ENCODE results near the gene RHOXF2. TPM values are rescaled to one million over a fixed set of nuclear protein-coding genes. Genes with fewer than 3 reads are reported as not detected.
"Not testable (repeated sequence)": the region's sequence is repeated elsewhere in the genome, so short reads cannot be mapped to it uniquely, and the experiment has no call there.

RHOXF2 gene
- total RNA-seq, 1 donor from 2014 or later = not detected

DNA sequence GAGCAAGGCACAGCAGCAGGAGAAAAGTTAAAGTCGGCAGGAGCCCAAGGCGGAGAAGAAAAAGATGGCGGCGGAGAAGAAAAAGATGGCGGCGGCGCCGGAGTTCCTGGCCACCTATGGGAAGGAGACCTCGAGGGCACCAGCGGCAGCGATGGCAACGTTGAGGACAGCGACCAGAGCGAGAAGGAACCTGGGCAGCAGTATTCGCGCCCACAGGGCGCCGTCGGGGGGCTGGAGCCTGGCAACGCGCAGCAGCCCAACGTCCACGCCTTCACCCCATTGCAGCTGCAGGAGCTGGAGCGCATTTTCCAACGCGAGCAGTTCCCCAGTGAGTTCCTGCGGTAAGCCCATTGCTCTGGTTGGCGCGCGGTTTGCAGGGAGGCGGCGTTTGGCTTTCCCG, 673 bp downstream of the RHOXF2 start:
- not testable (repeated sequence) for H4K20me1 ChIP-seq (ENCODE audit: low read depth); H3K27ac ChIP-seq; H3K9me3 ChIP-seq (ENCODE audit: low read depth); H2AFZ ChIP-seq (replicated peaks); H3K4me3 ChIP-seq; H3K4me1 Mint-ChIP-seq; H3K9ac ChIP-seq; H3K36me3 Mint-ChIP-seq; H3K4me2 ChIP-seq; H3K79me2 ChIP-seq (ENCODE audit: low read depth); H3K4me1 ChIP-seq; DNase-seq (ENCODE audit: low spot score); H3F3A ChIP-seq (ENCODE audit: low read depth); H3K4me3 Mint-ChIP-seq; H3K9me3 Mint-ChIP-seq; H3K27ac Mint-ChIP-seq; H3K27me3 Mint-ChIP-seq (ENCODE audit: insufficient read depth, low read depth); H3K36me3 ChIP-seq; H3K27me3 ChIP-seq

DNA sequence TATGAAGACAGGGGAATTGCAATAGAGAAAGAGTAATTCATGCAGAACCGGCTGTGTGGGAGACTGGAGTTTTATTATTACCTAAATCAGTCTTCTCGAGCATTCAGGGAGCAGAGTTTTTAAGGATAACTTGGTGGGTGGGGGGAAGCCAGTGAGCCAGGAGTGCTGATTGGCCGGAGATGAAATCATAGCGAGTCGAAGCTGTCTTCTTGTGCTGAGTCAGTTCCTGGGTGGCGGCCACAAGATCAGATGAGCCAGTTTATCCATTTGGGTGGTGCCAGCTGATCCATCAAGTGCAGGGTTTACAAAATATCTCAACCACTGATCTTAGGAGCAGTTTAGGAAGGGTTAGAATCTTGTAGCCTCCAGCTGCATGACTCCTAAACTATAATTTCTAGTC, 34.8 kb downstream of the RHOXF2 start:
- H4K20me1 ChIP-seq (ENCODE audit: low read depth); H3K27me3 Mint-ChIP-seq (ENCODE audit: insufficient read depth, low read depth); H2AFZ ChIP-seq (replicated peaks); H3K4me3 Mint-ChIP-seq; H3K79me2 ChIP-seq (ENCODE audit: low read depth); H3K36me3 ChIP-seq; DNase-seq (ENCODE audit: low spot score); H3F3A ChIP-seq (ENCODE audit: low read depth); H3K9me3 Mint-ChIP-seq; H3K4me1 ChIP-seq; H3K4me2 ChIP-seq; H3K36me3 Mint-ChIP-seq; H3K9me3 ChIP-seq (ENCODE audit: low read depth); H3K4me3 ChIP-seq; H3K9ac ChIP-seq; H3K27me3 ChIP-seq; H3K27ac ChIP-seq; H3K4me1 Mint-ChIP-seq; H3K27ac Mint-ChIP-seq: not testable (repeated sequence)

DNA sequence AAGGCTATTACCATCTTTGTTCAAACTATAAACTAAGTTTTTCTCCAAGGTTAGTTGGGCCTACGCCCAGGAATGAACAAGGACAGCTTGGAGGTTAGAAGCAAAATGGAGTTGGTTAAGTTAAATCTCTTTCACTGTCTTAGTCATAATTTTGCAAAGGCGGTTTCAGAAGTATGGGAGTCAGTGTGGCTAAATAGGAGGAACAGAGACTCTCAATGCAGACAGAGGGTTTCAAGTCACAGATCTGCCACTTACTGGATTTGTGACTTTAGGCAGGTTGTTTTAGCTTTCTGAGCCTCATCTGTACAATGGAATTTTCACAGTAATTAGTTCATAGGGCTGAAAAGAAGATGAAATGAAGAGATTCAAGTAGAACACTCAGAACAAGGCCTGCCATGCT, 35.3 kb downstream of the RHOXF2 start:
- not testable (repeated sequence) for DNase-seq (ENCODE audit: low spot score); H3K27ac Mint-ChIP-seq

DNA sequence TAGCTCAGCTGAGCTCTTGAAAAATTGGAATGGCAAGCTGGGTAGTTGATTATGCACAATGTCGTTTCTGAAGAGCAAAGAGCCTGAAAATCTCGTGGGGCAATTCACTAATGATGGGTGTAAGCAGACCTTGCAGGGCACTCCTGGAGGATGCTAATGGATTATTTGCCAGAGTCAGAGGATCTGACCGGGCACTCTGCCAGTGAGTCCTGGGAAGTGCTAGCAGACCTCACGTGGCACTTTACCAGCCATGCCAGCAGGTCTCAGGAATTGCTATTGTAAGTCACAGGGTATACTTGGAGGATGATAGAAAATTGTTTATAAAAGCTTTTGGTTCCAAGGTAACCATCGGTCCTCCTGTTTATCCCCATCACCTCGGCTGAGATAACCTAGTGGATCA, 37.4 kb downstream of the RHOXF2 start:
- H3K4me3 Mint-ChIP-seq; H3K4me2 ChIP-seq; H4K20me1 ChIP-seq (ENCODE audit: low read depth); H3K27me3 Mint-ChIP-seq (ENCODE audit: insufficient read depth, low read depth); H3F3A ChIP-seq (ENCODE audit: low read depth); H3K9me3 Mint-ChIP-seq; H2AFZ ChIP-seq (replicated peaks); DNase-seq (ENCODE audit: low spot score); H3K4me1 Mint-ChIP-seq; H3K27me3 ChIP-seq; H3K4me3 ChIP-seq; H3K36me3 ChIP-seq; H3K27ac Mint-ChIP-seq; H3K27ac ChIP-seq; H3K79me2 ChIP-seq (ENCODE audit: low read depth); H3K4me1 ChIP-seq; H3K9me3 ChIP-seq (ENCODE audit: low read depth); H3K9ac ChIP-seq; H3K36me3 Mint-ChIP-seq: not testable (repeated sequence)

More for the DNA sequence above, 35.3 kb downstream of the RHOXF2 start:
- not testable (repeated sequence) for H3K27me3 Mint-ChIP-seq (ENCODE audit: insufficient read depth, low read depth); H3K4me2 ChIP-seq; H3K9me3 ChIP-seq (ENCODE audit: low read depth); H3K4me3 ChIP-seq; H3K36me3 Mint-ChIP-seq; H3K4me1 Mint-ChIP-seq; H3K9ac ChIP-seq; H3K27me3 ChIP-seq; H3K4me3 Mint-ChIP-seq; H3K79me2 ChIP-seq (ENCODE audit: low read depth); H3K9me3 Mint-ChIP-seq; H3K4me1 ChIP-seq; H2AFZ ChIP-seq (replicated peaks); H4K20me1 ChIP-seq (ENCODE audit: low read depth); H3K27ac ChIP-seq; H3K36me3 ChIP-seq; H3F3A ChIP-seq (ENCODE audit: low read depth)

DNA sequence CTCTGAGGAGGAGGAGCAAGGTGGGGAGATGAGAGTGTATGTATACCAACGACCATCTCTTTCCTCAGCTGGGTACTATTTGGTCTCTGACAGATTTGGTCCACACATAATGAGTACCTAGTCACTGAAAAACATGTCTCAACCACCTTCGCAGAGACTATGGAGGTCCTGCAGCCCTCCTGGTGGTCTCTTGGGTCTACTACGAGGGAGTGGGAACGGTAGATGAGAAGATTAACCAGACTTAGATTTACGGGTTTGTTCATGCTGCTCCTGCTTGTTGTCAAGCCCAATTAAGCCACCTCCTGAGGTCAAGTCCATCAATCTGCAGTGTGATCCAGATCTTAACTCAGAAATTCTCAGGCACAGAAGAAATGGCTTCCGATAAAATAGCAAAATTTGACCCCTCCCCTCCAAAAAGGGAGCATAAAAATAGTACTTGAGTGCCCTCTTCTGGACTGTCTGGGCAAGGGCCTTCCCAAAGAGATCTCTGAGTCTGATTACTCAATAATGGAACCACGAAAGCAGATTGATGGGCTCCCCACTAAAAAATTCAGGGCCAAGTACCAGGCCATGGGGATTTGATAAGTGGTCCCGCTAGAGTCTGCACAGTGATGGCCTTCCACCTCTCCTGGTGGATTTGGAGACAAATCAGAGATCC, 38.3 kb downstream of the RHOXF2 start:
- not testable (repeated sequence) for H3K9me3 ChIP-seq (ENCODE audit: low read depth); H4K20me1 ChIP-seq (ENCODE audit: low read depth); H3K79me2 ChIP-seq (ENCODE audit: low read depth); DNase-seq (ENCODE audit: low spot score); H3F3A ChIP-seq (ENCODE audit: low read depth); H3K36me3 ChIP-seq; H3K4me2 ChIP-seq; H3K27me3 ChIP-seq; H3K9me3 Mint-ChIP-seq; H3K36me3 Mint-ChIP-seq; H3K9ac ChIP-seq; H3K27ac ChIP-seq; H3K4me3 ChIP-seq; H3K4me3 Mint-ChIP-seq; H3K27ac Mint-ChIP-seq; H3K4me1 ChIP-seq; H3K4me1 Mint-ChIP-seq; H2AFZ ChIP-seq (replicated peaks); H3K27me3 Mint-ChIP-seq (ENCODE audit: insufficient read depth, low read depth)

DNA sequence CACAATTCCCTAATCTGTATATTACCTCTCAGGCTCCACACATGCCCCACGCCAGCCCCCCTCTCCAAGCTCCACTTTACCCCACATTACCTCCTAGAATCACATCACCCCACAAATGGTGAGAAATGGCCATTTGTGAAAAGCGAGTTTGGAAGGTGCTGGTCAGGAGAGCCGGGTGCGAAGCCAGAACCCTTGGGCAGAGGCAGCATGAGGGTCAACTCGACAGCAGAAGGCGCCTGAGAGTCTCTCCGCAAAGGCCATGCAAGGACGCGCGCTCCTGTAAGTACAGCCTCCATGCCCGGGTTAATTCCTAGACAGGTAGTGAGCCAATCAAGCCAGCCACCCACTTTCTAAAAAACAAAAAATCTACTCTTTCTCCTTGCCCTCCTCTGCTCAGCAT, 42.4 kb downstream of the RHOXF2 start:
- Histone ChIP-seq H3K4me1 (no peaks in the 10 kb centered on the region), H3K36me3 (no peaks in the 10 kb centered on the region), H3K27ac (no peak overlapping the region), H3K9ac (no peak overlapping the region), H3K4me3 (no peak overlapping the region), H3K27me3 (no peaks in the 10 kb centered on the region), H3K9me3 (ENCODE audit: low read depth) (no peaks in the 10 kb centered on the region), H3K4me2 (no peak overlapping the region), H3F3A (ENCODE audit: low read depth) (no peaks in the 10 kb centered on the region), H4K20me1 (ENCODE audit: low read depth) (no peaks in the 10 kb centered on the region), H3K79me2 (ENCODE audit: low read depth) (no peaks in the 10 kb centered on the region), H2AFZ (replicated peaks) (no peak overlapping the region)
- H3K27ac Mint-ChIP-seq = no peak overlapping the region
- H3K4me3 Mint-ChIP-seq = no peak overlapping the region
- H3K9me3 Mint-ChIP-seq = peaks cover 2% of the 10 kb centered on the region
- DNase-seq (ENCODE audit: low spot score) = no peak
- H3K36me3 Mint-ChIP-seq = no peaks in the 10 kb centered on the region
- TF ChIP-seq EZH2 (IDR thresholded peaks at IDR 0.05) (no peak), EZH2phosphoT487 (IDR thresholded peaks at IDR 0.05) (no peak)
- TF ChIP-seq, protein P1, sequence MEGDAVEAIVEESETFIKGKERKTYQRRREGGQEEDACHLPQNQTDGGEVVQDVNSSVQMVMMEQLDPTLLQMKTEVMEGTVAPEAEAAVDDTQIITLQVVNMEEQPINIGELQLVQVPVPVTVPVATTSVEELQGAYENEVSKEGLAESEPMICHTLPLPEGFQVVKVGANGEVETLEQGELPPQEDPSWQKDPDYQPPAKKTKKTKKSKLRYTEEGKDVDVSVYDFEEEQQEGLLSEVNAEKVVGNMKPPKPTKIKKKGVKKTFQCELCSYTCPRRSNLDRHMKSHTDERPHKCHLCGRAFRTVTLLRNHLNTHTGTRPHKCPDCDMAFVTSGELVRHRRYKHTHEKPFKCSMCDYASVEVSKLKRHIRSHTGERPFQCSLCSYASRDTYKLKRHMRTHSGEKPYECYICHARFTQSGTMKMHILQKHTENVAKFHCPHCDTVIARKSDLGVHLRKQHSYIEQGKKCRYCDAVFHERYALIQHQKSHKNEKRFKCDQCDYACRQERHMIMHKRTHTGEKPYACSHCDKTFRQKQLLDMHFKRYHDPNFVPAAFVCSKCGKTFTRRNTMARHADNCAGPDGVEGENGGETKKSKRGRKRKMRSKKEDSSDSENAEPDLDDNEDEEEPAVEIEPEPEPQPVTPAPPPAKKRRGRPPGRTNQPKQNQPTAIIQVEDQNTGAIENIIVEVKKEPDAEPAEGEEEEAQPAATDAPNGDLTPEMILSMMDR (IDR thresholded peaks at IDR 0.05) = no peak
- H3K4me1 Mint-ChIP-seq = no peaks in the 10 kb centered on the region
- H3K27me3 Mint-ChIP-seq (ENCODE audit: insufficient read depth, low read depth) = peaks cover under 1% of the 10 kb centered on the region
